ENCODE measurements around the gene TNXB.
"Not testable (repeated sequence)": the region's sequence is repeated elsewhere in the genome, so short reads cannot be mapped to it uniquely, and the experiment has no call there.

DNA sequence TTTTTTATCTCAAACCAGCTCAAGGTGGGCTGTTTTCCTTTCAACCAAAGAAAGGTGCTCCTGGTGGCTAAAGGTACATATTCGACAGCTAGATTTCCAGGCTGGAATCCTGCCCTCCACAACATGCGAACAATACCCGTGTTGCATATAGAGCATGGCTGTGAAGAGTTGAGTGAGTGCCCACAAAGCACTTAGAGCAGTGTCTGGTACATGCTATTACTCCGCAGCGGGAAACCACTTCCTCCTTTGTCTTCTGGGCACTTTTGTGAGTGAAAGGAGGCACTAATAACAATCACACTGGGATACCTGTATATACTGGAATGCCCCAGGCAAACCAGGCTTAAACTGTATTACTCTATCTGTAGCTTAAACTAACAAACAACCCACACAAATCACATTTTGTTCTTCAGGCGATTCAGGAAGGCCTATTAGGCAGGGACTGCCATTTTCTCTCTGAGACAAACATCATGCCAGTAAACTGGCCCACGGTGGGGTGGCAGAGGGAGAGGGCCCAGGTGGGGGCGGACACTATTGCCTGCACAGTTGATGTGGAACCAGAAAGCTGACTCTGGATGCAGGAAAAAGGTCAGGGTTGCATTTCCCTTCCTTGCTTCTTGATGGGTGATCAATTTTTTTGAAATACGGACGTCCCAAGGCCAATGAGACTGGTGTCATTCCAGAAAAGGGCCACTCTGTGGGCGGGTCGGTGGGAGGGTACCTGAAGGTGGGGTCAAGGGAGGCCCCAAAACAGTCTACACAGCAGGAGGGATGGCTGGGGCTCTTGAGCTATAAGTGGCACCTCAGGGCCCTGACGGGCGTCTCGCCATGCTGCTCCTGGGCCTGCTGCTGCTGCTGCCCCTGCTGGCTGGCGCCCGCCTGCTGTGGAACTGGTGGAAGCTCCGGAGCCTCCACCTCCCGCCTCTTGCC lies 71.3 kb downstream of the TNXB start, which contains the start of gene CYP21A2:
- TF ChIP-seq RCOR1 (IDR thresholded peaks at IDR 0.05; ENCODE audit: insufficient replicate concordance, low read length); CEBPB (IDR thresholded peaks at IDR 0.05; ENCODE audit: low read depth, low read length); RAD21 (IDR thresholded peaks at IDR 0.05; ENCODE audit: low read length); POLR2A (IDR thresholded peaks at IDR 0.05; ENCODE audit: low read depth, low read length); NFE2L2 (IDR thresholded peaks at IDR 0.05; ENCODE audit: low read depth, low read length): not testable (repeated sequence)
- TF ChIP-seq, protein P1, sequence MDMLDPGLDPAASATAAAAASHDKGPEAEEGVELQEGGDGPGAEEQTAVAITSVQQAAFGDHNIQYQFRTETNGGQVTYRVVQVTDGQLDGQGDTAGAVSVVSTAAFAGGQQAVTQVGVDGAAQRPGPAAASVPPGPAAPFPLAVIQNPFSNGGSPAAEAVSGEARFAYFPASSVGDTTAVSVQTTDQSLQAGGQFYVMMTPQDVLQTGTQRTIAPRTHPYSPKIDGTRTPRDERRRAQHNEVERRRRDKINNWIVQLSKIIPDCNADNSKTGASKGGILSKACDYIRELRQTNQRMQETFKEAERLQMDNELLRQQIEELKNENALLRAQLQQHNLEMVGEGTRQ (IDR thresholded peaks at IDR 0.05; ENCODE audit: low read depth, low read length) = not testable (repeated sequence)
- TF ChIP-seq, protein P2, sequence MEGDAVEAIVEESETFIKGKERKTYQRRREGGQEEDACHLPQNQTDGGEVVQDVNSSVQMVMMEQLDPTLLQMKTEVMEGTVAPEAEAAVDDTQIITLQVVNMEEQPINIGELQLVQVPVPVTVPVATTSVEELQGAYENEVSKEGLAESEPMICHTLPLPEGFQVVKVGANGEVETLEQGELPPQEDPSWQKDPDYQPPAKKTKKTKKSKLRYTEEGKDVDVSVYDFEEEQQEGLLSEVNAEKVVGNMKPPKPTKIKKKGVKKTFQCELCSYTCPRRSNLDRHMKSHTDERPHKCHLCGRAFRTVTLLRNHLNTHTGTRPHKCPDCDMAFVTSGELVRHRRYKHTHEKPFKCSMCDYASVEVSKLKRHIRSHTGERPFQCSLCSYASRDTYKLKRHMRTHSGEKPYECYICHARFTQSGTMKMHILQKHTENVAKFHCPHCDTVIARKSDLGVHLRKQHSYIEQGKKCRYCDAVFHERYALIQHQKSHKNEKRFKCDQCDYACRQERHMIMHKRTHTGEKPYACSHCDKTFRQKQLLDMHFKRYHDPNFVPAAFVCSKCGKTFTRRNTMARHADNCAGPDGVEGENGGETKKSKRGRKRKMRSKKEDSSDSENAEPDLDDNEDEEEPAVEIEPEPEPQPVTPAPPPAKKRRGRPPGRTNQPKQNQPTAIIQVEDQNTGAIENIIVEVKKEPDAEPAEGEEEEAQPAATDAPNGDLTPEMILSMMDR (conservative IDR thresholded peaks at IDR 0.05; ENCODE audit: low read depth, low read length) = not testable (repeated sequence)
